A549 (cell line): ENCODE measurements around the gene BRSK2. TPM values are rescaled to one million over a fixed set of nuclear protein-coding genes. Genes with fewer than 3 reads are reported as not detected.

ENCODE experiments used
- ATAC-seq, 2 experiments: fragments of 200-7000 bp in 1 of 2; fragments of >200 bp in 1 of 2; cut with Nextera tagmentation in 1 of 2; cut with Tn5 transposase in 1 of 2; 3 replicates each; pipeline versions ENCODE4 v1.8.0 to v1.9.1; 2018 to 2020; ENCODE audit warnings: mild to moderate bottlenecking in 1 of 2, moderate library complexity in 1 of 2
- CTCF ChIA-PET: fragments of 300-600 bp; sonication (Branson Sonifier 250); formaldehyde crosslinking; extraction: SDS; loops from one replicate; lab custom pipeline; 2021; ENCODE audit warnings: antibody characterized with exemption, inconsistent platforms; lab: Yijun Ruan, JAX
- POLR2A ChIA-PET: fragments of 350-600 bp; formaldehyde crosslinking; extraction: SDS; loops from one replicate; lab custom pipeline; 2021; ENCODE audit warnings: antibody characterized with exemption, inconsistent platforms; lab: Yijun Ruan, JAX
- DNase-seq, 2 experiments: peaks; one replicate each; pipeline versions ENCODE4 v3.0.0 to v3.0.0-alpha.2; 2011 to 2016; ENCODE audit warnings: low read depth in 1 of 2, low spot score in 1 of 2
- FAIRE-seq: peaks from 2 replicates; lab custom pipeline; 2011; peaks lifted over from hg19 to GRCh38; lab: Jason Lieb, UNC
- H3K27ac ChIP-seq, 2 experiments: fragments of >200 bp; sonication (Bioruptor Twin); formaldehyde crosslinking; 3 replicates each; pipeline ENCODE4 v1.5.1; 2016 to 2017
- H3K4me1 ChIP-seq: fragments of >200 bp; sonication (Bioruptor Twin); formaldehyde crosslinking; 3 replicates; pipeline ENCODE4 v1.6.1; 2016
- H3K4me2 ChIP-seq: fragments of >200 bp; sonication (Bioruptor Twin); formaldehyde crosslinking; 3 replicates; pipeline ENCODE4 v1.6.1; 2016
- H3K4me3 ChIP-seq: fragments of >200 bp; sonication (Bioruptor Twin); formaldehyde crosslinking; 3 replicates; pipeline ENCODE4 v1.5.1; 2016
- H3K9me3 ChIP-seq: fragments of >200 bp; sonication (Bioruptor Twin); formaldehyde crosslinking; 3 replicates; pipeline ENCODE4 v1.6.1; 2016
- CBX2 ChIP-seq: fragments of 200-600 bp; sonication (generic); IDR thresholded peaks from 2 replicates; pipeline ENCODE4 v1.6.1; 2016; ENCODE audit warnings: low read depth, mild to moderate bottlenecking, borderline replicate concordance
- CEBPB ChIP-seq, 2 experiments: fragments of >200 bp in 1 of 2; sonication (Bioruptor Twin) in 1 of 2; formaldehyde crosslinking in 1 of 2; IDR thresholded peaks; 2 replicates each; pipeline ENCODE4 v1.6.1; 2012 to 2016
- CHD4 ChIP-seq: fragments of 200-600 bp; sonication (generic); IDR thresholded peaks from 2 replicates; pipeline ENCODE4 v1.6.1; 2016; ENCODE audit warnings: antibody characterized with exemption, mild to moderate bottlenecking, borderline replicate concordance
- CTCF ChIP-seq: fragments of >200 bp; sonication (Bioruptor Twin); formaldehyde crosslinking; IDR thresholded peaks from 3 replicates; pipeline ENCODE4 v1.5.1; 2016
- ELK1 ChIP-seq: fragments of 150-350 bp; IDR thresholded peaks from 2 replicates; pipeline ENCODE4 v1.6.1; 2014; ENCODE audit warnings: low read depth, mild to moderate bottlenecking, low read length
- EP300 ChIP-seq, 2 experiments: fragments of >200 bp; sonication (Bioruptor Twin); formaldehyde crosslinking; IDR thresholded peaks; 2 replicates in 1 of 2; 3 replicates in 1 of 2; pipeline ENCODE4 v1.6.1; 2016 to 2017
- FOSL2 ChIP-seq, 2 experiments: fragments of 450-650 bp in 1 of 2; fragments of >200 bp in 1 of 2; sonication (Bioruptor Twin) in 1 of 2; formaldehyde crosslinking; IDR thresholded peaks; 2 replicates each; pipeline versions ENCODE4 v1.5.0 to v1.6.1; 2016 to 2020; ENCODE audit warnings: mild to moderate bottlenecking in 1 of 2, moderate library complexity in 1 of 2
- GATA3 ChIP-seq: IDR thresholded peaks from 2 replicates; pipeline ENCODE4 v1.6.1; 2012; ENCODE audit warnings: borderline replicate concordance
- HEYL ChIP-seq: fragments of 250-450 bp; sonication (Bioruptor Pico); IDR thresholded peaks from 2 replicates; pipeline ENCODE4 v1.8.0; 2021; ENCODE audit warnings: mild to moderate bottlenecking, moderate library complexity
- HOXB13 ChIP-seq: fragments of 250-450 bp; sonication (Bioruptor Pico); IDR thresholded peaks from 2 replicates; pipeline ENCODE4 v1.5.0; 2020; ENCODE audit warnings: low read depth, mild to moderate bottlenecking, moderate library complexity
- HOXB5 ChIP-seq: fragments of 250-450 bp; sonication (Bioruptor Pico); IDR thresholded peaks from 2 replicates; pipeline ENCODE4 v1.5.0; 2020; ENCODE audit warnings: mild to moderate bottlenecking, moderate library complexity
- JUNB ChIP-seq: fragments of >200 bp; sonication (Bioruptor Twin); formaldehyde crosslinking; IDR thresholded peaks from 2 replicates; pipeline ENCODE4 v1.6.1; 2016
- MAZ ChIP-seq: fragments of 150-350 bp; IDR thresholded peaks from 2 replicates; pipeline ENCODE4 v1.6.1; 2014; ENCODE audit warnings: antibody characterized with exemption, low read depth, low read length, borderline replicate concordance
- PBX3 ChIP-seq: IDR thresholded peaks from 2 replicates; pipeline ENCODE4 v1.6.1; 2012
- REST ChIP-seq: fragments of 200-600 bp; sonication (generic); IDR thresholded peaks from 2 replicates; pipeline ENCODE4 v1.6.1; 2016; ENCODE audit warnings: antibody characterized with exemption, mild to moderate bottlenecking, moderate library complexity
- RNF2 ChIP-seq: fragments of 200-600 bp; sonication (generic); IDR thresholded peaks from 2 replicates; pipeline ENCODE4 v1.6.1; 2016; ENCODE audit warnings: low read depth, mild to moderate bottlenecking, antibody characterized with exemption, moderate library complexity, borderline replicate concordance
- SMC3 ChIP-seq: fragments of >200 bp; sonication (Bioruptor Twin); formaldehyde crosslinking; IDR thresholded peaks from 3 replicates; pipeline ENCODE4 v1.6.1; 2018; ENCODE audit warnings: inconsistent platforms
- SREBF2 ChIP-seq: fragments of 450-650 bp; IDR thresholded peaks from 2 replicates; pipeline ENCODE4 v1.6.1; 2014; ENCODE audit warnings: mild to moderate bottlenecking, moderate library complexity
- TFCP2L1 ChIP-seq: fragments of 250-450 bp; sonication (Bioruptor Pico); IDR thresholded peaks from 2 replicates; pipeline ENCODE4 v1.5.0; 2021; ENCODE audit warnings: mild to moderate bottlenecking
- TP53 ChIP-seq: fragments of 250-450 bp; sonication (Bioruptor Pico); IDR thresholded peaks from 2 replicates; pipeline ENCODE4 v1.5.0; 2021; ENCODE audit warnings: mild to moderate bottlenecking, moderate library complexity
- USF2 ChIP-seq: fragments of 450-650 bp; IDR thresholded peaks from 2 replicates; pipeline ENCODE4 v1.6.1; 2014; ENCODE audit warnings: antibody characterized with exemption
- WGBS: methylation state at CpG from one replicate; pipeline ENCODE4 v1.1.6; 2017; ENCODE audit errors: missing lambda C conversion rate; 5-methylcytosine and 5-hydroxymethylcytosine counted together
- polyA plus RNA-seq, 4 experiments: library from polyadenylated mRNA; depleted of rRNA in 3 of 4; stranded (reverse); fragments of >200 nt; fragmentation: RNase III in 1 of 4; extraction: RNeasy Plus Mini Kit Qiagen cat#74134 plus additional on column Dnase treatment in 1 of 4; gene quantifications; 2 replicates in 3 of 4; 3 replicates in 1 of 4; pipeline ENCODE4 v1.2.3, GENCODE V29; 2011 to 2017

Gene BRSK2
- polyA plus RNA-seq, 2 of the 4 experiments (the other 2 are of a cell fraction), result 3.8 to 10.1 TPM

GRCh38 chr11:1405186-1406020 lies 15.7 kb downstream of the BRSK2 start:
- FAIRE-seq (no peak), ATAC-seq (no peak), DNase-seq (no peak)
- Histone ChIP-seq H3K4me3 (no peak overlapping the region), H3K9me3 (no peaks in the 10 kb centered on the region), H3K27ac (no peak overlapping the region), H3K4me2 (no peak overlapping the region), H3K4me1 (no peaks in the 10 kb centered on the region)
- ChIA-PET POLR2A (no interaction called here), CTCF (no interaction called here)
- 84% methylated on average over 13 of the region's 24 CpGs for WGBS
- TF ChIP-seq SMC3 (no peak), CBX2 (no peak), CHD4 (no peak), HOXB13 (no peak), CEBPB (IDR thresholded peaks at IDR 0.05) (no peak), GATA3 (no peak), TFCP2L1 (no peak), ELK1 (no peak), HEYL (no peak), TP53 (no peak), USF2 (no peak), JUNB (no peak), REST (no peak), EP300 (IDR thresholded peaks at IDR 0.05) (no peak), CTCF (no peak)

- FAIRE-seq (no peak), DNase-seq (no peak), ATAC-seq (no peak)
- H3K27ac ChIP-seq, result no peak overlapping the region
- 85% methylated on average over 23 of the region's 31 CpGs for WGBS
- H3K4me2 ChIP-seq, result no peak overlapping the region
- no peak overlapping the region for H3K4me3 ChIP-seq
- CTCF ChIA-PET, result no interaction called here
- POLR2A ChIA-PET, result no interaction called here
- no peaks in the 10 kb centered on the region for H3K4me1 ChIP-seq
- H3K9me3 ChIP-seq, result no peaks in the 10 kb centered on the region; the same call in 2 of the 3 replicates
- no peak for TF ChIP-seq FOSL2 (IDR thresholded peaks at IDR 0.05)
- TF ChIP-seq FOSL2 (CRISPR knock-in tag; IDR thresholded peaks at IDR 0.05), result no peak
- no peak for TF ChIP-seq RNF2
- TF ChIP-seq GATA3, result no peak
- TF ChIP-seq SREBF2, result no peak
- TF ChIP-seq ELK1, result no peak
- no peak for TF ChIP-seq PBX3
- no peak for TF ChIP-seq MAZ
- no peak for TF ChIP-seq HOXB5 (CRISPR knock-in tag)
- no peak for TF ChIP-seq USF2
Measured at GRCh38 chr11:1406571-1407485, 17.1 kb downstream of the BRSK2 start.
